K562 (cell line): ENCODE measurements around the gene EVA1B. TPM values are rescaled to one million over a fixed set of nuclear protein-coding genes. Genes with fewer than 3 reads are reported as not detected.

Source experiments
- ATAC-seq: fragments of 200-7000 bp; cut with Tn5 transposase; 3 replicates; pipeline ENCODE4 v1.9.1; 2020; ENCODE audit warnings: moderate library complexity
- BruUV-seq: library from RNA; stranded (reverse); fragments of 400-500 nt; replicated peaks from 2 replicates; lab custom pipeline; 2021; lab: Mats Ljungman, UMichigan
- CTCF ChIA-PET: fragments of 300-600 bp; formaldehyde crosslinking; extraction: SDS; loops from one replicate; lab custom pipeline; 2021; ENCODE audit warnings: low intra/inter-chr PET ratio; lab: Yijun Ruan, JAX
- POLR2A ChIA-PET: fragments of 300-600, 350-650 bp; sonication (Branson Sonifier 250); formaldehyde crosslinking; extraction: SDS; loops from one replicate; lab custom pipeline; 2021; ENCODE audit warnings: antibody characterized with exemption, inconsistent platforms; lab: Yijun Ruan, JAX
- DNase-seq, 4 experiments: peaks; one replicate each; pipeline versions ENCODE4 v3.0.0 to v3.0.0-alpha.2; 2011 to 2018; ENCODE audit warnings: low spot score in 3 of 4, mixed read lengths in 3 of 4; ENCODE audit errors: extremely low read depth in 1 of 4
- FAIRE-seq: peaks from 2 replicates; lab custom pipeline; 2011; peaks lifted over from hg19 to GRCh38; lab: Jason Lieb, UNC
- H2AFZ ChIP-seq: 2 replicates; pipeline ENCODE4 v1.6.0; 2011; ENCODE audit warnings: low read depth, low read length, control low read depth, inconsistent platforms
- H3K27ac ChIP-seq: fragments of 200-600 bp; 3 replicates; pipeline ENCODE4 v1.8.0; 2011; ENCODE audit warnings: low read depth, mild to moderate bottlenecking, control low read depth, inconsistent platforms, low read length, moderate library complexity, mixed read lengths; ENCODE audit errors: extremely low read depth
- H3K27me3 ChIP-seq, 2 experiments: fragments of 300-600 bp in 1 of 2; 2 replicates in 1 of 2; 3 replicates in 1 of 2; pipeline versions ENCODE4 v1.6.0 to v1.8.0; 2011; ENCODE audit warnings: inconsistent platforms in 2 of 2, low read length in 2 of 2, mild to moderate bottlenecking in 1 of 2, mixed read lengths in 1 of 2, moderate library complexity in 1 of 2; ENCODE audit not compliant: control insufficient read depth in 2 of 2, insufficient read depth in 2 of 2
- H3K36me3 ChIP-seq: fragments of 300-600 bp; 3 replicates; pipeline ENCODE4 v1.8.0; 2011; ENCODE audit warnings: mild to moderate bottlenecking, low read length, inconsistent platforms; ENCODE audit not compliant: control insufficient read depth, insufficient read depth
- H3K4me1 ChIP-seq, 2 experiments: fragments of 200-600 bp in 1 of 2; replicated peaks in 1 of 2; 2 replicates in 1 of 2; 3 replicates in 1 of 2; pipeline versions ENCODE4 v1.5.1 to v1.8.0; 2011; ENCODE audit warnings: inconsistent platforms in 2 of 2, low read length in 2 of 2, mild to moderate bottlenecking in 1 of 2, mixed read lengths in 1 of 2, moderate library complexity in 1 of 2; ENCODE audit not compliant: control insufficient read depth in 2 of 2, insufficient read depth in 2 of 2
- H3K4me2 ChIP-seq: 2 replicates; pipeline ENCODE4 v1.6.1; 2011; ENCODE audit warnings: low read length, control low read depth, inconsistent platforms, mixed read lengths; ENCODE audit not compliant: insufficient read depth
- H3K4me3 ChIP-seq: fragments of 200-600 bp; sonication (generic), shearing (Covaris generic); 2 replicates; pipeline ENCODE4 v1.5.1; 2016; ENCODE audit warnings: control low read depth, inconsistent platforms
- H3K79me2 ChIP-seq: fragments of 200-600 bp; 3 replicates; pipeline ENCODE4 v1.8.0; 2011; ENCODE audit warnings: low read length, inconsistent platforms; ENCODE audit not compliant: control insufficient read depth, insufficient read depth
- H3K9ac ChIP-seq, 2 experiments: 2 replicates each; pipeline versions ENCODE4 v1.6.0 to v1.6.1; 2011; ENCODE audit warnings: low read depth in 2 of 2, low read length in 2 of 2, control low read depth in 1 of 2, inconsistent platforms in 1 of 2, mild to moderate bottlenecking in 1 of 2, mixed read lengths in 1 of 2; ENCODE audit not compliant: insufficient read depth in 1 of 2
- H3K9me1 ChIP-seq: one replicate; pipeline ENCODE4 v1.6.0; 2011; ENCODE audit warnings: inconsistent platforms, mild to moderate bottlenecking, low read length, moderate library complexity; ENCODE audit not compliant: control insufficient read depth, insufficient read depth
- H3K9me3 ChIP-seq: replicated peaks from 2 replicates; pipeline ENCODE4 v1.5.1; 2011; ENCODE audit warnings: low read depth, low read length, inconsistent platforms; ENCODE audit not compliant: control insufficient read depth, insufficient read depth
- H4K20me1 ChIP-seq: replicated peaks from 2 replicates; pipeline ENCODE4 v1.6.1; 2011; ENCODE audit warnings: low read length, inconsistent platforms, mixed read lengths; ENCODE audit not compliant: control insufficient read depth, insufficient read depth
- GABPB1 ChIP-seq: sonication (generic); formaldehyde crosslinking; IDR thresholded peaks from 2 replicates; pipeline ENCODE4 v1.8.0; 2022; ENCODE audit warnings: mild to moderate bottlenecking, missing genetic modification reagents
- GATAD2B ChIP-seq: fragments of 450-650 bp; IDR thresholded peaks from 2 replicates; pipeline ENCODE4 v1.6.1; 2017; ENCODE audit warnings: mild to moderate bottlenecking, borderline replicate concordance
- HMGN3 ChIP-seq: IDR thresholded peaks from 2 replicates; pipeline ENCODE4 v1.6.1; 2011; ENCODE audit warnings: borderline replicate concordance, low read depth, mild to moderate bottlenecking, mixed read lengths, low read length; ENCODE audit not compliant: insufficient read length; ENCODE audit errors: extremely low read depth
- KDM1A ChIP-seq, 2 experiments: fragments of 450-650 bp; IDR thresholded peaks; 2 replicates each; pipeline ENCODE4 v1.6.1; 2016; ENCODE audit warnings: mild to moderate bottlenecking in 2 of 2
- MAZ ChIP-seq, 2 experiments: fragments of 450-650 bp in 1 of 2; sonication (generic) in 1 of 2; formaldehyde crosslinking; IDR thresholded peaks in 1 of 2; conservative IDR thresholded peaks in 1 of 2; 2 replicates each; pipeline versions ENCODE4 v1.4.0 to v1.5.0; 2020; ENCODE audit warnings: mild to moderate bottlenecking in 1 of 2, missing genetic modification reagents in 1 of 2
- MBD1 ChIP-seq: fragments of 250-450 bp; sonication (Bioruptor Pico); IDR thresholded peaks from 2 replicates; pipeline ENCODE4 v1.8.0; 2022; ENCODE audit warnings: inconsistent platforms
- NFIX ChIP-seq: fragments of 250-450 bp; sonication (Bioruptor Pico); IDR thresholded peaks from 2 replicates; pipeline ENCODE4 v1.4.0; 2020; ENCODE audit warnings: low read depth, mild to moderate bottlenecking, moderate library complexity
- PRPF4 ChIP-seq: fragments of 200-400 bp; formaldehyde crosslinking; IDR thresholded peaks from one replicate; pipeline ENCODE4 v1.6.1; 2017; ENCODE audit warnings: low read length, low read depth, mild to moderate bottlenecking; ENCODE audit not compliant: insufficient read depth, poor library complexity, severe bottlenecking
- RFX1 ChIP-seq: fragments of 450-650 bp; IDR thresholded peaks from 2 replicates; pipeline ENCODE4 v1.6.1; 2016; ENCODE audit warnings: mild to moderate bottlenecking, moderate library complexity
- SETDB1 ChIP-seq: IDR thresholded peaks from one replicate; pipeline ENCODE4 v1.6.1; 2012; ENCODE audit warnings: low read length, control low read depth, inconsistent platforms
- ZFP91 ChIP-seq: sonication (generic); formaldehyde crosslinking; IDR thresholded peaks from 2 replicates; pipeline ENCODE4 v1.8.0; 2022; ENCODE audit warnings: mild to moderate bottlenecking, missing genetic modification reagents
- ZNF263 ChIP-seq: sonication (generic); formaldehyde crosslinking; IDR thresholded peaks from 2 replicates; pipeline ENCODE4 v1.8.0; 2022; ENCODE audit warnings: mild to moderate bottlenecking, missing genetic modification reagents, borderline replicate concordance
- WGBS: fragments of 100-300 bp; shearing (Covaris generic); methylation state at CpG from one replicate; pipeline ENCODE4 v1.1.6; 2016; ENCODE audit warnings: low coverage, mixed read lengths; ENCODE audit not compliant: insufficient coverage; ENCODE audit errors: missing lambda C conversion rate; 5-methylcytosine and 5-hydroxymethylcytosine counted together
- in situ Hi-C: fragments of 300-500 bp; cut with MboI; formaldehyde crosslinking; loops from 4 replicates; pipeline ENCODE4 v1.15.0; 2018; ENCODE audit warnings: inconsistent platforms, mixed read lengths
- intact Hi-C: fragments of 100-400 bp; cut with micrococcal nuclease; formaldehyde crosslinking; loops from 2 replicates; pipeline ENCODE4 v1.14.2; 2022
- polyA plus RNA-seq, 8 experiments: library from polyadenylated mRNA; depleted of rRNA in 4 of 8; stranded (reverse) in 5 of 8; unstranded in 3 of 8; fragments of >200 nt; fragmentation: Nextera tagmentation in 2 of 8; fragmentation: Illumina TruSeq in 1 of 8; extraction: Ambion mirVana in 2 of 8; extraction: Trizol in 1 of 8; gene quantifications; 2 replicates each; pipeline versions ENCODE4 v1.2.1 to v1.2.3, GENCODE V29; 2011 to 2014; ENCODE audit warnings: inconsistent platforms in 1 of 8, missing spikeins in 1 of 8
- total RNA-seq, 7 experiments: library from RNA; depleted of rRNA in 6 of 7; stranded (reverse); fragments of >200 nt in 6 of 7; fragmentation: Illumina TruSeq in 2 of 7; extraction: Trizol in 2 of 7; gene quantifications; 2 replicates each; pipeline versions ENCODE4 v1.2.1 to v1.2.3, GENCODE V29; 2011 to 2021; ENCODE audit warnings: low replicate concordance in 1 of 7

Gene EVA1B
- total and polyA plus RNA-seq, 9 of the 15 experiments (the other 6 are each of a cell fraction or from before 2014, with no cell fraction given): 0.08 to 65.7 (median 2.4) TPM

- 89% methylated on average over 2 of the region's 2 CpGs for WGBS
- peaks cover 94% of the 10 kb centered on the region for H3K36me3 ChIP-seq
- H2AFZ ChIP-seq: no peak overlapping the region
- ATAC-seq (no peak), FAIRE-seq (no peak), DNase-seq (no peak)
- H4K20me1 ChIP-seq: 0 out of 2 replicates have a peak, but pooled peaks cover 4% of the 10 kb centered on the region
- ChIA-PET CTCF (no interaction called here), POLR2A (no interaction called here)
- H3K79me2 ChIP-seq: no peaks in the 10 kb centered on the region; the same call in 2 of the 3 replicates
- intact Hi-C loops (no loop called here), in situ Hi-C loops (no loop called here)
- H3K4me2 ChIP-seq: no peak overlapping the region
- H3K9me1 ChIP-seq: no peaks in the 10 kb centered on the region
- H3K27me3 ChIP-seq: no peaks in the 10 kb centered on the region
- BruUV-seq: no TSS peak
- H3K27ac ChIP-seq: no peak overlapping the region
- no peak overlapping the region for H3K4me3 ChIP-seq
- no peaks in the 10 kb centered on the region for H3K4me1 ChIP-seq
- no peak for TF ChIP-seq KDM1A (IDR thresholded peaks at IDR 0.05)
- TF ChIP-seq NFIX (CRISPR knock-in tag): no peak
- TF ChIP-seq SETDB1: no peak
- TF ChIP-seq MBD1: no peak
- no peak for TF ChIP-seq GATAD2B
- no peak for TF ChIP-seq MAZ (CRISPR knock-in tag; conservative IDR thresholded peaks at IDR 0.05 in 1 of 2, IDR thresholded peaks at IDR 0.05 in 1 of 2)
- TF ChIP-seq RFX1: no peak
- no peak for TF ChIP-seq ZFP91
- no peak for TF ChIP-seq GABPB1 (CRISPR knock-in tag)
- TF ChIP-seq HMGN3: no peak
- no peak for TF ChIP-seq ZNF263 (CRISPR knock-in tag)
- no peak for TF ChIP-seq PRPF4
- no peak overlapping the region for H3K9ac ChIP-seq
- no peaks in the 10 kb centered on the region for H3K9me3 ChIP-seq
Measured at GRCh38 chr1:36295390-36295789, 28.1 kb downstream of the EVA1B start.
